Cardiac muscle cell (in vitro differentiated cells and primary cell): ENCODE data around the gene TTC12. TPM values are rescaled to one million over a fixed set of nuclear protein-coding genes. Genes with fewer than 3 reads are reported as not detected.

ENCODE experiments used
- DNase-seq, 2 donors: peaks; one replicate each; pipeline versions ENCODE4 v3.0.0 to v3.0.0-alpha.2; 2010 to 2017; ENCODE audit warnings: low read depth in 1 of 2, low spot score in 1 of 2
- H3K27ac ChIP-seq: fragments of 200-600 bp; sonication (generic); 2 replicates; pipeline ENCODE4 v1.5.1; 2016
- H3K27me3 ChIP-seq: fragments of 200-600 bp; sonication (generic); 2 replicates; pipeline ENCODE4 v1.6.0; 2016; ENCODE audit warnings: control low read depth
- H3K36me3 ChIP-seq: fragments of 200-600 bp; sonication (generic); 2 replicates; pipeline ENCODE4 v1.5.1; 2016; ENCODE audit warnings: control low read depth
- H3K4me1 ChIP-seq: fragments of 200-600 bp; sonication (generic); 2 replicates; pipeline ENCODE4 v1.8.1; 2017; ENCODE audit warnings: low read depth, mild to moderate bottlenecking, mixed run types
- H3K4me3 ChIP-seq: fragments of 200-600 bp; sonication (generic); 2 replicates; pipeline ENCODE4 v1.5.1; 2016; ENCODE audit warnings: mild to moderate bottlenecking
- H3K9me3 ChIP-seq: fragments of 200-600 bp; sonication (generic); 2 replicates; pipeline ENCODE4 v1.5.1; 2017; ENCODE audit warnings: low read depth, mild to moderate bottlenecking, control low read depth
- CTCF ChIP-seq: IDR thresholded peaks from 2 replicates; pipeline ENCODE4 v1.5.1; 2012; ENCODE audit warnings: low read depth, mild to moderate bottlenecking, low read length
- polyA plus RNA-seq: library from polyadenylated mRNA; unstranded; fragments of >200 nt; fragmentation: Nextera tagmentation; extraction: Ambion mirVana; gene quantifications from 2 replicates; pipeline ENCODE4 v1.2.1, GENCODE V29; 2016
- total RNA-seq: library from RNA; depleted of rRNA; stranded (reverse); fragments of >200 nt; gene quantifications from 2 replicates; pipeline ENCODE4 v1.2.3, GENCODE V29; 2016

Gene TTC12
- total and polyA plus RNA-seq, 2 experiments from 2014 or later, result 19.4 to 30.5 TPM

- Histone ChIP-seq H3K4me3 (no peak overlapping the region), H3K9me3 (no peaks in the 10 kb centered on the region), H3K27ac (peak overlapping the region; percentile 73), H3K36me3 (no peaks in the 10 kb centered on the region), H3K27me3 (no peaks in the 10 kb centered on the region), H3K4me1 (peaks cover 16% of the 10 kb centered on the region)
- no peak for DNase-seq
- TF ChIP-seq CTCF, result no peak
Observed at GRCh38 chr11:113332023-113332422, 17.6 kb downstream of the TTC12 start.

- Histone ChIP-seq H3K4me1 (peaks cover 16% of the 10 kb centered on the region), H3K9me3 (no peaks in the 10 kb centered on the region), H3K36me3 (no peaks in the 10 kb centered on the region), H3K27ac (no peak overlapping the region), H3K4me3 (no peak overlapping the region), H3K27me3 (no peaks in the 10 kb centered on the region)
- no peak for DNase-seq
- no peak for TF ChIP-seq CTCF
Observed at GRCh38 chr11:113332638-113333329, 18.4 kb downstream of the TTC12 start.

- no peaks in the 10 kb centered on the region for H3K9me3 ChIP-seq
- H3K27me3 ChIP-seq, result no peaks in the 10 kb centered on the region
- no peak overlapping the region for H3K27ac ChIP-seq
- no peak for DNase-seq
- no peaks in the 10 kb centered on the region for H3K36me3 ChIP-seq
- peaks cover 16% of the 10 kb centered on the region for H3K4me1 ChIP-seq
- no peak for TF ChIP-seq CTCF
- H3K4me3 ChIP-seq, result no peak overlapping the region
Observed at GRCh38 chr11:113334183-113334582, 19.8 kb downstream of the TTC12 start.

GRCh38 chr11:113338730-113339129 lies 24.3 kb downstream of the TTC12 start:
- no peak for TF ChIP-seq CTCF
- no peaks in the 10 kb centered on the region for H3K27me3 ChIP-seq
- no peaks in the 10 kb centered on the region for H3K9me3 ChIP-seq
- no peaks in the 10 kb centered on the region for H3K4me1 ChIP-seq
- DNase-seq, result peak in 1 of 2 donors; percentile 32
- H3K4me3 ChIP-seq, result no peak overlapping the region
- peaks cover 4% of the 10 kb centered on the region for H3K36me3 ChIP-seq
- H3K27ac ChIP-seq, result no peak overlapping the region

- no peak for DNase-seq
- no peaks in the 10 kb centered on the region for H3K4me1 ChIP-seq
Observed at GRCh38 chr11:113339929-113340589, 25.7 kb downstream of the TTC12 start.

More at GRCh38 chr11:113339929-113340589, 25.7 kb downstream of the TTC12 start:
- Histone ChIP-seq H3K4me3 (no peak overlapping the region), H3K9me3 (no peaks in the 10 kb centered on the region), H3K36me3 (peaks cover 9% of the 10 kb centered on the region), H3K27ac (no peak overlapping the region), H3K27me3 (no peaks in the 10 kb centered on the region)
- no peak for TF ChIP-seq CTCF
